B cell (primary cell): Measurements from ENCODE around the gene KDM6B.

Source experiments
- CTCF ChIP-seq: fragments of 200-600 bp; IDR thresholded peaks from one replicate; pipeline ENCODE4 v1.8.0; 2022; ENCODE audit warnings: antibody characterized with exemption, mild to moderate bottlenecking
- EZH2 ChIP-seq: IDR thresholded peaks from 2 replicates; pipeline ENCODE4 v1.6.1; 2012; ENCODE audit warnings: borderline replicate concordance, low read depth, mild to moderate bottlenecking, moderate library complexity, low read length; ENCODE audit not compliant: insufficient read depth, poor library complexity, severe bottlenecking

GRCh38 chr17:7809086-7809790 lies 24.8 kb upstream of the KDM6B start:
- TF ChIP-seq EZH2 (no peak), CTCF (no peak)
